HepG2 (cell line): Measurements from ENCODE around the gene CIAO3.

Experiments used
- BHLHE40 ChIP-seq: IDR thresholded peaks from 2 replicates; pipeline ENCODE4 v1.6.1; 2011; ENCODE audit warnings: low read length, improper control_type of control experiment
- CSRNP1 ChIP-seq: sonication (generic); formaldehyde crosslinking; IDR thresholded peaks from 2 replicates; pipeline ENCODE4 v1.8.1; 2023; ENCODE audit warnings: mild to moderate bottlenecking, missing genetic modification reagents
- CTCF ChIP-seq: sonication (generic); formaldehyde crosslinking; IDR thresholded peaks from 2 replicates; pipeline ENCODE4 v1.5.0; 2020; ENCODE audit warnings: mild to moderate bottlenecking, missing genetic modification reagents, moderate library complexity
- DNMT1 ChIP-seq: sonication (generic); formaldehyde crosslinking; IDR thresholded peaks from 2 replicates; pipeline ENCODE4 v1.5.1; 2020; ENCODE audit warnings: mild to moderate bottlenecking, missing genetic modification reagents
- EP300 ChIP-seq, 3 experiments: sonication (generic) in 1 of 3; formaldehyde crosslinking in 1 of 3; IDR thresholded peaks; 2 replicates each; pipeline versions ENCODE4 v1.5.1 to v1.6.1; 2011 to 2020; ENCODE audit warnings: low read depth in 2 of 3, low read length in 2 of 3, borderline replicate concordance in 1 of 3, improper control_type of control experiment in 1 of 3, mild to moderate bottlenecking in 1 of 3, missing genetic modification reagents in 1 of 3, moderate library complexity in 1 of 3
- EZH2 ChIP-seq: conservative IDR thresholded peaks from 2 replicates; pipeline ENCODE4 v1.6.1; 2012; ENCODE audit warnings: mild to moderate bottlenecking, low read depth, low read length, moderate library complexity
- FOSL1 ChIP-seq: sonication (generic); formaldehyde crosslinking; IDR thresholded peaks from 2 replicates; pipeline ENCODE4 v1.9.0; 2021; ENCODE audit warnings: missing genetic modification reagents, borderline replicate concordance
- MTF2 ChIP-seq: sonication (generic); formaldehyde crosslinking; IDR thresholded peaks from 2 replicates; pipeline ENCODE4 v1.5.0; 2020; ENCODE audit warnings: missing genetic modification reagents, borderline replicate concordance
- SOX13 ChIP-seq, 3 experiments: fragments of 450-650 bp in 1 of 3; sonication (generic) in 1 of 3; formaldehyde crosslinking in 1 of 3; IDR thresholded peaks in 2 of 3; conservative IDR thresholded peaks in 1 of 3; 2 replicates each; pipeline versions ENCODE4 v1.5.0 to v1.6.1; 2016 to 2020; ENCODE audit warnings: antibody characterized with exemption in 1 of 3, mild to moderate bottlenecking in 1 of 3, missing compliant biosample characterization in 1 of 3, missing genetic modification reagents in 1 of 3, moderate library complexity in 1 of 3
- TAF1 ChIP-seq: sonication (generic); formaldehyde crosslinking; IDR thresholded peaks from 2 replicates; pipeline ENCODE4 v1.4.0; 2020; ENCODE audit warnings: missing genetic modification reagents
- ZBTB7A ChIP-seq: sonication (generic); formaldehyde crosslinking; IDR thresholded peaks from 2 replicates; pipeline ENCODE4 v1.8.0; 2022; ENCODE audit warnings: mild to moderate bottlenecking, missing genetic modification reagents

GRCh38 chr16:779561-779960 is 38.8 kb upstream of the CIAO3 start:
- TF ChIP-seq ZBTB7A (CRISPR knock-in tag) (no peak), CTCF (CRISPR knock-in tag) (no peak), TAF1 (no peak), MTF2 (CRISPR knock-in tag) (no peak), EP300 (IDR thresholded peaks at IDR 0.05; ENCODE audit: low read depth in 2 of 2, low read length in 2 of 2) (no peak), EP300 (CRISPR knock-in tag; IDR thresholded peaks at IDR 0.05; ENCODE audit: borderline replicate concordance) (no peak), SOX13 (IDR thresholded peaks at IDR 0.05) (no peak), SOX13 (CRISPR knock-in tag; conservative IDR thresholded peaks at IDR 0.05 in 1 of 2, IDR thresholded peaks at IDR 0.05 in 1 of 2) (no peak), FOSL1 (CRISPR knock-in tag) (no peak), DNMT1 (CRISPR knock-in tag) (no peak), BHLHE40 (no peak), CSRNP1 (CRISPR knock-in tag) (no peak), EZH2 (no peak)
